ENCODE data around the gene MTERF4. TPM values are rescaled to one million over a fixed set of nuclear protein-coding genes. Genes with fewer than 3 reads are reported as not detected.

The MTERF4 gene
- polyA plus RNA-seq, 1 experiment: 32.0 TPM

DNA sequence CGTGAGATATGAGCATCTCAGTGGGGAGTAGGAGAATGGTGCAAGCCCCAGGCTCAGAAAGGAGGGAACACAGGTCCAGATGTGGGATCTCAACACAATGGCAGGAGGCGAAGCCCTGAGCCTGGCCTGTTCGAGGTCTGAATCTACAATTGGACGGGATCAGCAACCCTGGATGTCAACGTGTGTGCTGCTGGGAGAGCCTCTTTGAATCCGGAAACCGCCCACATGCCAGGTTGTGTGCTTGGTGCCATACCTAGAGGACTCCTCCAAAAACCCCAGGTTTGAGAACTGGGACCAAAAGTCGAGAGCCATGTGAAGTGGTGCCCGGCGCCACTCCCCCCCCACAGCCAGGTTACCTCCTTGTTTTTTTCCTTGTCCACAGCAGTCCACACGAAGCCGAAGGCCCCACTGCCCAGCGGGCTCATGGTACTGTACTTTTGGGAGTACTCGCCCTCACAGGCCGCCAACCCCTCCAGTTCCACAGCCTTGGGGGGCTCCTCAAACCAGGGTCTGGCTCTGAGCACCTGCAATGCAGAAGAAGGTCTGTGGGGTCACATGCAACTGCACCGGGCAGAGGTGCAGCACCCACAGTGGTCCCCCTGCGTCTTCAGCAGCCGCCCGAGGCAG lies 20.4 kb upstream of the MTERF4 start:
- POLR2A ChIA-PET: no interaction called here

DNA sequence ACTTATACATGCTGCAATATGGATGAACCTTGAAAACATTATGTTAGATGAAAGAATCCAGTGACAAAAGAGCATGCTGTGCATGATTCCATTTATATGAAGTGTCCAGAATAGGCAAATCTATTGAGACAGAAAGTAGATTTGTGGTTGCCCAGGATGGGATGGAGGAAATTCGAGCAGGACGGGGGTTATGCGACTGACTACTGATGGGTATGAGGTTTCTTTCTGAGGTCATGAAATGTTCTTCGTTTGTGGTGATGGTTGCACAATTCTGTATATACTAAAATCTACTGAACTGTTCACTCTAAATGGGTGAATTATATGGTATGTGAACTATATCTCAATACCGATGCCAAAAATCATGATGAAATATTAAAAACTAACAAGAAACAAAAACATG lies 18.9 kb upstream of the MTERF4 start:
- no peak for DNase-seq (ENCODE audit: low read depth)
- POLR2A ChIA-PET: no interaction called here
- Histone ChIP-seq H3K4me3 (ENCODE audit: low read depth, low read length) (no peak overlapping the region), H3K27me3 (ENCODE audit: control insufficient read depth, insufficient read depth, low read length) (no peaks in the 10 kb centered on the region), H3K36me3 (ENCODE audit: control insufficient read depth, insufficient read depth, low read length) (no peaks in the 10 kb centered on the region)
- TF ChIP-seq, protein P1, sequence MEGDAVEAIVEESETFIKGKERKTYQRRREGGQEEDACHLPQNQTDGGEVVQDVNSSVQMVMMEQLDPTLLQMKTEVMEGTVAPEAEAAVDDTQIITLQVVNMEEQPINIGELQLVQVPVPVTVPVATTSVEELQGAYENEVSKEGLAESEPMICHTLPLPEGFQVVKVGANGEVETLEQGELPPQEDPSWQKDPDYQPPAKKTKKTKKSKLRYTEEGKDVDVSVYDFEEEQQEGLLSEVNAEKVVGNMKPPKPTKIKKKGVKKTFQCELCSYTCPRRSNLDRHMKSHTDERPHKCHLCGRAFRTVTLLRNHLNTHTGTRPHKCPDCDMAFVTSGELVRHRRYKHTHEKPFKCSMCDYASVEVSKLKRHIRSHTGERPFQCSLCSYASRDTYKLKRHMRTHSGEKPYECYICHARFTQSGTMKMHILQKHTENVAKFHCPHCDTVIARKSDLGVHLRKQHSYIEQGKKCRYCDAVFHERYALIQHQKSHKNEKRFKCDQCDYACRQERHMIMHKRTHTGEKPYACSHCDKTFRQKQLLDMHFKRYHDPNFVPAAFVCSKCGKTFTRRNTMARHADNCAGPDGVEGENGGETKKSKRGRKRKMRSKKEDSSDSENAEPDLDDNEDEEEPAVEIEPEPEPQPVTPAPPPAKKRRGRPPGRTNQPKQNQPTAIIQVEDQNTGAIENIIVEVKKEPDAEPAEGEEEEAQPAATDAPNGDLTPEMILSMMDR (IDR thresholded peaks at IDR 0.05; ENCODE audit: insufficient read depth, low read depth, low read length): no peak
- CTCF ChIA-PET: no interaction called here

More for the DNA sequence above, 20.4 kb upstream of the MTERF4 start:
- H3K36me3 ChIP-seq (ENCODE audit: control insufficient read depth, insufficient read depth, low read length): no peaks in the 10 kb centered on the region
- DNase-seq (ENCODE audit: low read depth): no peak
- TF ChIP-seq, protein P1 (IDR thresholded peaks at IDR 0.05; ENCODE audit: insufficient read depth, low read depth, low read length): no peak
- CTCF ChIA-PET: no interaction called here
- no peak overlapping the region for H3K4me3 ChIP-seq (ENCODE audit: low read depth, low read length)
- H3K27me3 ChIP-seq (ENCODE audit: control insufficient read depth, insufficient read depth, low read length): no peaks in the 10 kb centered on the region

DNA sequence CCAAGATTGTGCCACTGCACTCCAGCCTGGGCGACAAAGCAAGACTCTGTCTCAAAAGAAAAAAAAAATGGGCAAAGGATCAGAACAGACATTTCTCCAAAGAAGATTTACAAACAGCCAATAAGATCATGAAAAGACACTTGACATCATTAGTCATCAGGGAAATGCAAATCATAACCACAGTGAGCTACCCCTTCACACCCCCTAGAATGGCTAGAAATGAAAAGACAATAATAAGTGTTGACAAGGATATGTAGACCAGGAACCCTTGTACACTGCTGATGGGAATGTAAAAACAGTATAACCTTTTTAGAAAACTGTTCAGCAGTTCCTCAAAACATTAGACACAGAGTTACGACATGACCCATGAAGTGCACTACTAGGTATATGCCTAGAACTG lies 18.4 kb upstream of the MTERF4 start:
- Histone ChIP-seq H3K4me3 (ENCODE audit: low read depth, low read length) (no peak overlapping the region), H3K27me3 (ENCODE audit: control insufficient read depth, insufficient read depth, low read length) (no peaks in the 10 kb centered on the region), H3K36me3 (ENCODE audit: control insufficient read depth, insufficient read depth, low read length) (no peaks in the 10 kb centered on the region)
- TF ChIP-seq, protein P1 (IDR thresholded peaks at IDR 0.05; ENCODE audit: insufficient read depth, low read depth, low read length): no peak
- no peak for DNase-seq (ENCODE audit: low read depth)
- ChIA-PET CTCF (no interaction called here), POLR2A (no interaction called here)

DNA sequence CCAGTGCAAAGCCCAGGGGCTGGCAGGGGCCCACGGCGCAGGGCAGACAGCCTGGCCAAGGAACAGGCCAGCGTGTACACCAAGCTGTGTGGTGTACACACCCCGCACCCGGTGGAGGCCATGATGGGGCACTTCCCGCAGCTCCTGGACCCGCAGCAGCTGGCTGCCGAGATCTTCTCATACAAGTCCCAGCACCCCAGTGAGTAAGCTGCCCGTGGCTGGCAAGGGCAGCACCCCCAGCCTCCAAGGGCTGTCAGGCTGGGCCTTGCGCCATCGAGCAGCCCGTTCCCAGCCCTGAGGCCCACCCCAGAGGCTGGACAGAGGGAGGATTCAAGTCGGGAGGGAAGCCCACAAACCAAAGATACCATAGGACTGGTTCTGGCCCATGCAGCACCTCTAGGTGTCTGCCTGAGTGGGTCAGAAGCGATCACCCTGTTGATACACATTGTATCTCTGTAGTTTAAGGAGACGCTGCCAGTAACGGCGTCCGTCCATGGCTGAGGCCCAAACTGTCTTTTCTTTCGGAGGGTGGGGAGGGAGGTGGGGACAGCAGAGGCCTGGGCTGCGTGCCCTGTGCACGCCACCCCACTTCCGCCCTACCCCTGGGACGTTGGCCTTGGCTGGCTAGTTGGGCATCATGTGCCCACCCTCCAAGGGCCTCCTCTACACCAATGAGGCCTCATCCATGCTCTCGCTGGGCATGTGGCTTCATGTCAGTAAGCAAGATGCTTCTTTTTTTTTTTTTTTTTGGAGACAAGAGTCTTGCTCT lies 16.8 kb upstream of the MTERF4 start:
- Histone ChIP-seq H3K27me3 (ENCODE audit: control insufficient read depth, insufficient read depth, low read length) (no peaks in the 10 kb centered on the region), H3K4me3 (ENCODE audit: low read depth, low read length) (no peak overlapping the region), H3K36me3 (ENCODE audit: control insufficient read depth, insufficient read depth, low read length) (no peaks in the 10 kb centered on the region)
- POLR2A ChIA-PET: no interaction called here
- CTCF ChIA-PET: no interaction called here
- TF ChIP-seq, protein P1 (IDR thresholded peaks at IDR 0.05; ENCODE audit: insufficient read depth, low read depth, low read length): no peak
- DNase-seq (ENCODE audit: low read depth): no peak

DNA sequence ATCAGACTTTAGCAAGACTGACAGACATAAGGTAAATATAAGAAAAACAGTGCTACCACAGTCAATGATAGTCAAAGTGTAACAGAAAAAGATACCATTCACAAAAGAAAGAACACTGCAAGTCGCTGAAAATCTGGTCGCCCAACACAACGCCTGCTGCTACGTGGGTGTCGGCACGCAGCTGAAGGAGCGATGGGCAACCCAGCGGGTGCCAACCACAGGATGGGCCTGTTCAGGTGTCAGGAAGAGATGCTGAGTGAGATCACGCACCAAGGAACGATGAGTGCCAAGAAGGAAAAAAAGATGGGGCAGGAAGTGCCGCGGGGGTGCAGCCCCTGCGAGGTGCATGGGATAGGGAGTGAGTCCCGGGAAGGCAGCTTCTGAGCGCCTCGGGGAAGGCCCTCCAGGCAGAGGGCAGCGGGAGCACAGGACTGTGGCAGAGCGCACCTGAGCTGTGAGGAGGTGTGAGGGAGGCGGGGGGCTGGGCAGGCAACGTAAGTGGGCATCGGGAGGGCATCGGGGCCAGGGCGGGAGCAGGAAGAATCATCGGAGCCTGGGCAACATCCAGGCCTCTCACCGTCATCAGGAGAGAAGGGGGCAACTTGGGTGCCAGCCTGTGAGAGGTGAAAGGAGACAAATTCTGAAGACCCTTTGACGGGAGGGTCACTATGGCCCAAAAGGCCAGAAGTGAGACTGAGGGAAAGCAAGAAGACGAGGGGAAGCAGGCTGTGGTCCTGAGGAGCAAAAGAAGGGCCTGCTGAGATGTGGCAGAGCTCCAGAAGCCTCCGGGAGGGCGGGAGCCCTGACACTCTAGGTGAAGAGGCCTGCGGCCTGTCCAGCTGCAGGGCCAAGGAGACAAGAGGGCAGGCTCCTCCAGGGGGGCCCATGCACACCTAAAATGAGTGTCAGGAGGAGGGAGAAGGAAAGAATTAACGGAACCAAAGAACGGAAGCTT lies 14.8 kb upstream of the MTERF4 start:
- POLR2A ChIA-PET: no interaction called here
- CTCF ChIA-PET: no interaction called here

More for the DNA sequence above, 14.8 kb upstream of the MTERF4 start:
- H3K4me3 ChIP-seq (ENCODE audit: low read depth, low read length): no peak overlapping the region
- no peaks in the 10 kb centered on the region for H3K27me3 ChIP-seq (ENCODE audit: control insufficient read depth, insufficient read depth, low read length)
- H3K36me3 ChIP-seq (ENCODE audit: control insufficient read depth, insufficient read depth, low read length): no peaks in the 10 kb centered on the region
- DNase-seq (ENCODE audit: low read depth): no peak
- TF ChIP-seq, protein P1 (IDR thresholded peaks at IDR 0.05; ENCODE audit: insufficient read depth, low read depth, low read length): no peak
